MM.1S (cell line): ENCODE results near the gene MEP1B.

Experiments used
- DNase-seq: peaks from one replicate; pipeline ENCODE4 v3.0.0-alpha.2; 2015
- H2AFZ ChIP-seq: fragments of 300-600 bp; sonication (generic); 2 replicates; pipeline ENCODE4 v1.6.0; 2016; ENCODE audit warnings: antibody characterized with exemption, low read length
- H3F3A ChIP-seq: fragments of 300-600 bp; sonication (generic); 2 replicates; pipeline ENCODE4 v1.6.1; 2016; ENCODE audit warnings: mild to moderate bottlenecking, antibody characterized with exemption, low read length, moderate library complexity, mixed read lengths; ENCODE audit not compliant: insufficient read depth
- H3K27ac ChIP-seq: fragments of 300-600 bp; sonication (generic); 2 replicates; pipeline ENCODE4 v1.5.1; 2016; ENCODE audit warnings: mild to moderate bottlenecking, low read length
- H3K27me3 ChIP-seq: fragments of 300-600 bp; sonication (generic); replicated peaks from 2 replicates; pipeline ENCODE4 v1.6.0; 2016; ENCODE audit warnings: low read length; ENCODE audit not compliant: insufficient read depth
- H3K36me3 ChIP-seq: fragments of 300-600 bp; sonication (generic); replicated peaks from 2 replicates; pipeline ENCODE4 v1.6.1; 2016; ENCODE audit warnings: mild to moderate bottlenecking, low read length, mixed read lengths; ENCODE audit not compliant: insufficient read depth
- H3K4me1 ChIP-seq: fragments of 300-600 bp; sonication (generic); 2 replicates; pipeline ENCODE4 v1.6.1; 2016; ENCODE audit warnings: low read length, mixed read lengths
- H3K4me2 ChIP-seq: fragments of 300-600 bp; sonication (generic); 2 replicates; pipeline ENCODE4 v1.6.0; 2016; ENCODE audit warnings: low read depth, low read length
- H3K4me3 ChIP-seq: fragments of 300-600 bp; sonication (generic); 2 replicates; pipeline ENCODE4 v1.5.1; 2016; ENCODE audit warnings: low read length, mixed read lengths
- H3K79me2 ChIP-seq: fragments of 300-600 bp; sonication (generic); 2 replicates; pipeline ENCODE4 v1.6.1; 2016; ENCODE audit warnings: mixed run types, low read length, mixed read lengths
- H3K9ac ChIP-seq: fragments of 300-600 bp; sonication (generic); 2 replicates; pipeline ENCODE4 v1.6.1; 2016; ENCODE audit warnings: low read length, mixed read lengths
- H3K9me2 ChIP-seq: fragments of 300-600 bp; sonication (generic); replicated peaks from 2 replicates; pipeline ENCODE4 v1.6.1; 2016; ENCODE audit warnings: mild to moderate bottlenecking, low read length, mixed read lengths; ENCODE audit not compliant: insufficient read depth
- H3K9me3 ChIP-seq: fragments of 300-600 bp; sonication (generic); replicated peaks from 2 replicates; pipeline ENCODE4 v1.6.1; 2016; ENCODE audit warnings: mild to moderate bottlenecking, low read length, mixed read lengths; ENCODE audit not compliant: insufficient read depth
- H4K20me1 ChIP-seq: fragments of 300-600 bp; sonication (generic); 2 replicates; pipeline ENCODE4 v1.6.1; 2016; ENCODE audit warnings: mild to moderate bottlenecking, low read length, moderate library complexity, mixed read lengths; ENCODE audit not compliant: insufficient read depth
- CTCF ChIP-seq: fragments of 300-600 bp; sonication (generic); IDR thresholded peaks from 2 replicates; pipeline ENCODE4 v1.5.1; 2016; ENCODE audit warnings: antibody characterized with exemption, low read length, mixed read lengths
- EZH2 ChIP-seq: fragments of 300-600 bp; sonication (generic); optimal IDR thresholded peaks from 2 replicates; pipeline ENCODE3; 2017; ENCODE audit warnings: low read depth, mild to moderate bottlenecking, antibody characterized with exemption, low read length, mixed read lengths
- EZH2phosphoT487 ChIP-seq: fragments of 300-600 bp; sonication (generic); IDR thresholded peaks from 2 replicates; pipeline ENCODE4 v1.6.1; 2018; ENCODE audit warnings: antibody characterized with exemption, low read length

Gene MEP1B

GRCh38 chr18:32258558-32259204 is 68.8 kb downstream of the MEP1B start:
- DNase-seq: no peak
- no peak overlapping the region for H3K9ac ChIP-seq
- no peaks in the 10 kb centered on the region for H3K9me3 ChIP-seq
- no peak overlapping the region for H2AFZ ChIP-seq
- H3K79me2 ChIP-seq: no peaks in the 10 kb centered on the region
- H3K27ac ChIP-seq: no peak overlapping the region
- TF ChIP-seq EZH2 (no peak), CTCF (no peak)
- H3K9me2 ChIP-seq: no peaks in the 10 kb centered on the region
- no peaks in the 10 kb centered on the region for H3F3A ChIP-seq
- no peaks in the 10 kb centered on the region for H3K4me1 ChIP-seq
- no peak overlapping the region; the same call in 1 of the 2 replicates for H3K4me3 ChIP-seq
- no peaks in the 10 kb centered on the region for H4K20me1 ChIP-seq
- no peaks in the 10 kb centered on the region for H3K27me3 ChIP-seq
- H3K4me2 ChIP-seq: peak overlapping the region; percentile 31; the same call in 1 of the 2 replicates
- H3K36me3 ChIP-seq: no peaks in the 10 kb centered on the region

- H3K79me2 ChIP-seq: no peaks in the 10 kb centered on the region
- H3K4me2 ChIP-seq: no peak overlapping the region
- no peaks in the 10 kb centered on the region for H4K20me1 ChIP-seq
- no peak overlapping the region for H3K4me3 ChIP-seq
- no peak overlapping the region for H3K27ac ChIP-seq
- no peak overlapping the region for H2AFZ ChIP-seq
- H3F3A ChIP-seq: no peaks in the 10 kb centered on the region
- H3K9me3 ChIP-seq: no peaks in the 10 kb centered on the region
- no peaks in the 10 kb centered on the region for H3K27me3 ChIP-seq
- H3K36me3 ChIP-seq: no peaks in the 10 kb centered on the region
- DNase-seq: no peak
- no peak for TF ChIP-seq EZH2
- TF ChIP-seq EZH2phosphoT487: no peak
- no peak for TF ChIP-seq CTCF
- H3K9ac ChIP-seq: no peak overlapping the region
- no peaks in the 10 kb centered on the region for H3K9me2 ChIP-seq
- no peaks in the 10 kb centered on the region for H3K4me1 ChIP-seq
Measured at GRCh38 chr18:32259553-32259952, 69.7 kb downstream of the MEP1B start.

- H3K36me3 ChIP-seq: no peaks in the 10 kb centered on the region
- H3K27me3 ChIP-seq: no peaks in the 10 kb centered on the region
- no peaks in the 10 kb centered on the region for H3K4me1 ChIP-seq
- H3K9me3 ChIP-seq: no peaks in the 10 kb centered on the region
- H2AFZ ChIP-seq: no peak overlapping the region
- H3K4me3 ChIP-seq: no peak overlapping the region
- H3K79me2 ChIP-seq: no peaks in the 10 kb centered on the region
- no peaks in the 10 kb centered on the region for H3F3A ChIP-seq
- TF ChIP-seq CTCF (no peak), EZH2phosphoT487 (no peak), EZH2 (no peak)
- no peak overlapping the region for H3K9ac ChIP-seq
- no peaks in the 10 kb centered on the region for H3K9me2 ChIP-seq
- no peak overlapping the region for H3K27ac ChIP-seq
- no peaks in the 10 kb centered on the region for H4K20me1 ChIP-seq
- DNase-seq: no peak
- no peak overlapping the region for H3K4me2 ChIP-seq
Measured at GRCh38 chr18:32261003-32261402, 71.2 kb downstream of the MEP1B start.
